Neural cell (in vitro differentiated cells): Measurements from ENCODE around the gene LRRC36. TPM values are rescaled to one million over a fixed set of nuclear protein-coding genes. Genes with fewer than 3 reads are reported as not detected.

ENCODE experiments used
- H2AFZ ChIP-seq: fragments of 200-600, 300-800 bp; sonication (generic), shearing (Covaris generic); 2 replicates; pipeline ENCODE4 v1.6.0; 2014; ENCODE audit warnings: low read depth, mild to moderate bottlenecking, antibody characterized with exemption, low read length, moderate library complexity
- H3F3A ChIP-seq: fragments of 200-600 bp; shearing (Covaris generic); 2 replicates; pipeline ENCODE4 v1.6.1; 2016; ENCODE audit warnings: mild to moderate bottlenecking, moderate library complexity, mixed read lengths, antibody characterized with exemption, low read length; ENCODE audit not compliant: insufficient read depth, poor library complexity, severe bottlenecking
- H3K27ac ChIP-seq: fragments of 200-600, 300-800 bp; sonication (generic), shearing (Covaris generic); 2 replicates; pipeline ENCODE4 v1.5.1; 2014; ENCODE audit warnings: mild to moderate bottlenecking, low read length, moderate library complexity
- H3K27me3 ChIP-seq: fragments of 300-800, 200-600 bp; sonication (generic), shearing (Covaris generic); 2 replicates; pipeline ENCODE4 v1.6.0; 2014; ENCODE audit warnings: mild to moderate bottlenecking, low read depth, low read length, moderate library complexity; ENCODE audit not compliant: insufficient read depth
- H3K36me3 ChIP-seq: fragments of 300-800, 200-600 bp; sonication (generic), shearing (Covaris generic); 2 replicates; pipeline ENCODE4 v1.5.1; 2014; ENCODE audit warnings: mild to moderate bottlenecking, antibody characterized with exemption, low read length, moderate library complexity; ENCODE audit not compliant: insufficient read depth
- H3K4me2 ChIP-seq: fragments of 300-800, 200-600 bp; sonication (generic), shearing (Covaris generic); 2 replicates; pipeline ENCODE4 v1.6.0; 2014; ENCODE audit warnings: mild to moderate bottlenecking, low read length
- H3K4me3 ChIP-seq: fragments of 300-800, 200-600 bp; sonication (generic), shearing (Covaris generic); 2 replicates; pipeline ENCODE4 v1.5.1; 2014; ENCODE audit warnings: mild to moderate bottlenecking, low read length, moderate library complexity
- H3K79me2 ChIP-seq: fragments of 200-600 bp; shearing (Covaris generic); replicated peaks from 2 replicates; pipeline ENCODE4 v1.6.0; 2014; ENCODE audit warnings: mild to moderate bottlenecking, low read length, moderate library complexity; ENCODE audit not compliant: insufficient read depth
- H3K9ac ChIP-seq: fragments of 300-800, 200-600 bp; sonication (generic), shearing (Covaris generic); 2 replicates; pipeline ENCODE4 v1.6.1; 2016; ENCODE audit warnings: mild to moderate bottlenecking, low read length, mixed read lengths
- H3K9me2 ChIP-seq: fragments of 200-600 bp; shearing (Covaris generic); 2 replicates; pipeline ENCODE4 v1.6.1; 2016; ENCODE audit warnings: mild to moderate bottlenecking, low read length, mixed read lengths; ENCODE audit not compliant: insufficient read depth
- H3K9me3 ChIP-seq: fragments of 200-600, 300-800 bp; sonication (generic), shearing (Covaris generic); 2 replicates; pipeline ENCODE4 v1.6.1; 2016; ENCODE audit warnings: mild to moderate bottlenecking, mixed run types, low read length, moderate library complexity, mixed read lengths
- H4K20me1 ChIP-seq: fragments of 200-600 bp; shearing (Covaris generic); 2 replicates; pipeline ENCODE4 v1.6.1; 2016; ENCODE audit warnings: mild to moderate bottlenecking, mixed run types; ENCODE audit not compliant: insufficient read depth
- CTCF ChIP-seq: fragments of 450-650 bp; IDR thresholded peaks from 2 replicates; pipeline ENCODE4 v1.5.1; 2014; ENCODE audit warnings: antibody characterized with exemption, mild to moderate bottlenecking, moderate library complexity; ENCODE audit not compliant: poor library complexity, severe bottlenecking
- EZH2 ChIP-seq: fragments of 200-600, 300-800 bp; shearing (Covaris generic), sonication (generic); IDR thresholded peaks from 2 replicates; pipeline ENCODE4 v1.6.1; 2014; ENCODE audit warnings: antibody characterized with exemption, low read length, borderline replicate concordance, mild to moderate bottlenecking; ENCODE audit not compliant: insufficient read depth, poor library complexity, severe bottlenecking
- POLR2AphosphoS5 ChIP-seq: IDR thresholded peaks from 2 replicates; pipeline ENCODE4 v1.6.1; 2012
- REST ChIP-seq: IDR thresholded peaks from 2 replicates; pipeline ENCODE4 v1.6.1; 2012; ENCODE audit warnings: borderline replicate concordance
- SMC3 ChIP-seq: fragments of 450-650 bp; conservative IDR thresholded peaks from 2 replicates; pipeline ENCODE4 v1.6.1; 2014; ENCODE audit warnings: antibody characterized with exemption, mild to moderate bottlenecking, moderate library complexity; ENCODE audit not compliant: poor library complexity
- TAF1 ChIP-seq: IDR thresholded peaks from 2 replicates; pipeline ENCODE4 v1.6.1; 2012; ENCODE audit warnings: low read depth
- polyA plus RNA-seq: library from polyadenylated mRNA; depleted of rRNA; stranded (reverse); fragments of >200 nt; gene quantifications from 2 replicates; pipeline ENCODE4 v1.2.3, GENCODE V29; 2014

Gene LRRC36
- polyA plus RNA-seq, 1 donor from 2014 or later, result 1.6 TPM

GRCh38 chr16:67317853-67318252 lies 8.8 kb upstream of the LRRC36 start:
- Histone ChIP-seq H2AFZ (no peak overlapping the region), H3K36me3 (no peaks in the 10 kb centered on the region), H3K4me3 (no peak overlapping the region), H3K9ac (no peak overlapping the region), H3K27me3 (peaks cover 2% of the 10 kb centered on the region), H3F3A (no peaks in the 10 kb centered on the region), H4K20me1 (no peaks in the 10 kb centered on the region), H3K9me3 (no peaks in the 10 kb centered on the region), H3K4me2 (no peak overlapping the region), H3K9me2 (no peaks in the 10 kb centered on the region), H3K27ac (no peak overlapping the region), H3K79me2 (no peaks in the 10 kb centered on the region)
- TF ChIP-seq CTCF, result no peak
- no peak for TF ChIP-seq TAF1

GRCh38 chr16:67326115-67326471 lies 522 bp upstream of the LRRC36 start:
- Histone ChIP-seq H4K20me1 (no peaks in the 10 kb centered on the region), H3K27me3 (peaks cover 7% of the 10 kb centered on the region), H3K9me3 (no peaks in the 10 kb centered on the region), H3K9me2 (no peaks in the 10 kb centered on the region), H3K79me2 (no peaks in the 10 kb centered on the region), H3K36me3 (no peaks in the 10 kb centered on the region), H3F3A (no peaks in the 10 kb centered on the region), H3K4me3 (peak overlapping the region; percentile 71), H3K4me2 (no peak overlapping the region), H2AFZ (peak overlapping the region; percentile 84), H3K9ac (peak overlapping the region; percentile 61), H3K27ac (no peak overlapping the region)
- no peak for TF ChIP-seq SMC3
- no peak for TF ChIP-seq REST

GRCh38 chr16:67327743-67328142 lies 1.1 kb downstream of the LRRC36 start:
- TF ChIP-seq EZH2, result no peak
- TF ChIP-seq POLR2AphosphoS5, result no peak

More at GRCh38 chr16:67327743-67328142, 1.1 kb downstream of the LRRC36 start:
- H2AFZ ChIP-seq, result no peak overlapping the region
- H3K4me2 ChIP-seq, result no peak overlapping the region
- H3K79me2 ChIP-seq, result no peaks in the 10 kb centered on the region
- H3K27ac ChIP-seq, result no peak overlapping the region
- H4K20me1 ChIP-seq, result no peaks in the 10 kb centered on the region
- H3K9ac ChIP-seq, result no peak overlapping the region
- no peaks in the 10 kb centered on the region for H3F3A ChIP-seq
- no peak overlapping the region for H3K4me3 ChIP-seq
- peaks cover 6% of the 10 kb centered on the region for H3K27me3 ChIP-seq
- H3K9me2 ChIP-seq, result no peaks in the 10 kb centered on the region
- H3K36me3 ChIP-seq, result no peaks in the 10 kb centered on the region
- H3K9me3 ChIP-seq, result no peaks in the 10 kb centered on the region
